Suprapubic skin (tissue), 3 donors: ENCODE measurements around the gene NUDT9.
A peak's percentile ranks its signal among the peaks of the same experiment; 100 is the strongest.

Experiments used
- CTCF ChIP-seq, 2 donors: fragments of 200-600 bp in 1 of 2; fragments of 450-650 bp in 1 of 2; sonication (generic) in 1 of 2; IDR thresholded peaks; one replicate each; pipeline ENCODE4 v1.5.1; 2016 to 2019; ENCODE audit warnings: antibody characterized with exemption in 2 of 2, mild to moderate bottlenecking in 1 of 2, moderate library complexity in 1 of 2
- POLR2A ChIP-seq, 2 donors: fragments of 450-650 bp; IDR thresholded peaks; one replicate each; pipeline ENCODE4 v1.6.1; 2017; ENCODE audit warnings: antibody characterized with exemption in 2 of 2, mild to moderate bottlenecking in 2 of 2, moderate library complexity in 2 of 2

DNA sequence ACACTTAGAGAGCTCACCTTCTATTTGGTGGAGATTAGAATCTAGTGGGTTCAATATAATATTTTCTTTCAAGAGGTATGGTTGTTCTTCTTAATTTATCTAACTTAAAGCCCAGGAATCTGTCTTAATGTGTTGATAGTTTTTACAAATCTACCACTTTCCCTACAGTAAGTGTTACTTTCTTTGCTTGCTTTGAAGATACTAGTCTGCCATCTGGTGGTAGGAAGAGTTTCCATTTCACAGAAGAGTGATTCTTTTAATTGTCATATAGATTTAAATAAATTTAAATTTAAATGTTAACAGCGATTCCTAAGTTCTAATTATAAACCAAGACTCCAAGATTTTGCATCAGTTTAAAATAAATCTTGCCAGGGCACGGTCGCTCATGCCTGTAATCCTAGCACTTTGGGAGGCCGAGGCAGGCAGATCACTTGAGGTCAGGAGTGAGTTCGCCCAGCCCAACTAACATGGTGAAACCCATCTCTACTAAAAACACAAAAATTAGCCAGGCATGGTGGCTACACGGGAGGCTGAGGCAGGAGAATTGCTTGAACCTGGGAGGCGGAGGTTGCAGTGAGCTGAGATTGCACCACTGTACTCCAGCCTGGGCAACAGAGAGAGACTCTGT lies 43.5 kb downstream of the NUDT9 start:
- TF ChIP-seq CTCF (IDR thresholded peaks at IDR 0.05) = peak; percentile 28 to 45
- TF ChIP-seq POLR2A (IDR thresholded peaks at IDR 0.05) = no peak
